WERI-Rb-1 (cell line): ENCODE data around the gene UBE2K.
"Not testable (repeated sequence)": the region's sequence is repeated elsewhere in the genome, so short reads cannot be mapped to it uniquely, and the experiment has no call there.

Source experiments
- DNase-seq: peaks from one replicate; pipeline ENCODE4 v3.0.0-alpha.2; 2020
- H3K27ac ChIP-seq: fragments of 250-450 bp; sonication (Bioruptor Pico); 2 replicates; pipeline ENCODE4 v1.5.1; 2020; ENCODE audit warnings: mild to moderate bottlenecking, moderate library complexity
- H3K27me3 ChIP-seq: fragments of 250-450 bp; sonication (Bioruptor Pico); 2 replicates; pipeline ENCODE4 v1.5.1; 2021; ENCODE audit warnings: mild to moderate bottlenecking, low read depth, moderate library complexity; ENCODE audit not compliant: insufficient read depth, severe bottlenecking
- H3K36me3 ChIP-seq: fragments of 250-450 bp; sonication (Bioruptor Pico); 2 replicates; pipeline ENCODE4 v1.5.1; 2020; ENCODE audit warnings: mild to moderate bottlenecking, moderate library complexity
- H3K4me3 ChIP-seq: 2 replicates; pipeline ENCODE4 v1.5.1; 2011; ENCODE audit warnings: low read depth, mild to moderate bottlenecking, control low read depth, low read length
- H3K9me3 ChIP-seq: fragments of 250-450 bp; sonication (Bioruptor Pico); 2 replicates; pipeline ENCODE4 v1.5.1; 2021; ENCODE audit warnings: mild to moderate bottlenecking, moderate library complexity; ENCODE audit not compliant: severe bottlenecking
- CTCF ChIP-seq: IDR thresholded peaks from 2 replicates; pipeline ENCODE4 v1.5.1; 2011; ENCODE audit warnings: low read depth, mild to moderate bottlenecking, control low read depth, inconsistent platforms, low read length

The UBE2K gene

GRCh38 chr4:39786838-39787237 lies 88.9 kb downstream of the UBE2K start:
- TF ChIP-seq CTCF: no peak
- Histone ChIP-seq H3K9me3 (no peaks in the 10 kb centered on the region), H3K36me3 (no peaks in the 10 kb centered on the region), H3K4me3 (no peak overlapping the region), H3K27ac (no peak overlapping the region), H3K27me3 (no peaks in the 10 kb centered on the region)
- peak; percentile 4 for DNase-seq

DNA sequence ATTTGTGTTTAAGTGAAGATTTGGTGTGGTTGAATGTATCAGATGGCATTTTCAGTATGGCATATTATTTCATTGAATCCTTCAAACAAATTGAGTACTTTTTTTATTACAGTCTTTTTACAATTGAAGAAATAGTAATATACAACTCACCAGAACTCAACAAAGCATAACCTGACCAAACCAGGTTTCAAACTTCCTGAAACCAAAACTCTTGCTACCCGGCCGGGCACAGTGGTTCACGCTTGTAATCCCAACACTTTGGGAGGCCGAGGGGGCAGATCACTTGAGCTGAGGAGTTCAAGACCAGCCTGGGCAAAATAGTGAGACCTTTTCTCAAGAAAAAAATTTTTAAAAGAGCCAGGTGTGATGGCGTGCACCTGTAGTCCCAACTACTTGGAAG lies 94.2 kb downstream of the UBE2K start:
- Histone ChIP-seq H3K27me3 (no peaks in the 10 kb centered on the region), H3K27ac (no peak overlapping the region), H3K4me3 (no peak overlapping the region), H3K36me3 (no peaks in the 10 kb centered on the region), H3K9me3 (no peaks in the 10 kb centered on the region)
- DNase-seq: no peak
- TF ChIP-seq CTCF: no peak

GRCh38 chr4:39792529-39792928 lies 94.6 kb downstream of the UBE2K start:
- no peak for TF ChIP-seq CTCF
- DNase-seq: no peak
- no peak overlapping the region for H3K4me3 ChIP-seq

DNA sequence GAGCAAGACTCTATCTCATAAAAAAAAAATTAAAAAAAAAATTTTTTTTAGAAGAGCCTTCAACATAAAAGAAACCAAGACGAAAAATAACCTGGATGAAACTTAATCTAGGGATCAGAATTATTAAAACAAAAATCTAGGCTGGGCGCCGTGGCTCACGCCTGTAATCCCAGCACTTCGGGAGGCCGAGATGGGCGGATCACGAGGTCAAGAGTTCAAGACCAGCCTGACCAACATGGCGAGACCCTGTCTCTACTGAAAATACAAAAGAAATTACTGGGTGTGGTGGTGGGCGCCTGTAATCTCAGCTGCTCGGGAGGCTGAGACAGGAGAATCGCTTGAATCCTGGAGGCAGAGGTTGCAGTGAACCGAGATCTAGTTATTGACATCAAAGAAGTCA lies 95.0 kb downstream of the UBE2K start:
- not testable (repeated sequence) for H3K27ac ChIP-seq, DNase-seq, H3K4me3 ChIP-seq, H3K36me3 ChIP-seq, H3K9me3 ChIP-seq, H3K27me3 ChIP-seq

More at GRCh38 chr4:39792529-39792928, 94.6 kb downstream of the UBE2K start:
- H3K27ac ChIP-seq: no peak overlapping the region
- no peaks in the 10 kb centered on the region for H3K36me3 ChIP-seq
- no peaks in the 10 kb centered on the region for H3K27me3 ChIP-seq
- no peaks in the 10 kb centered on the region for H3K9me3 ChIP-seq

DNA sequence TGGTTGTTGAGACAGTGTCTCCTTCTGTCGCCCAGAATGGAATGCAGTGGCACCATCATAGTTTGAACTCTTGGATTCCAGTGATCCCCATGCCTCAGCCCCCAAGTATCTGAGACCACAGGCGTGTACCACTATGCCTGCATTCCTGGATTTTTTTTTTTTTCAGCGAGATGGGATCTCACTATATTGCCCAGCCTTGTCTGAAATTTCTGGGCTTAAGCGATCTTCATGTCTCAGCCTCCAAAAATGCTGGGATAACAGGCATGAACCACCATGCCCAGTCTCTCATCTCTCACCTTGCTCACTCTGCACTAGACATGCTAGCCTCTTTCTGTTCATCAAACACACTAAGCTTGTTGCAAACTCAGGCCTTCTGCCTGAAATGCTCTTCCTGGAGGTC lies 104.1 kb downstream of the UBE2K start:
- no peaks in the 10 kb centered on the region for H3K27me3 ChIP-seq
- H3K27ac ChIP-seq: no peak overlapping the region
- no peaks in the 10 kb centered on the region for H3K9me3 ChIP-seq
- no peak for TF ChIP-seq CTCF
- DNase-seq: no peak
- H3K36me3 ChIP-seq: no peaks in the 10 kb centered on the region
- H3K4me3 ChIP-seq: no peak overlapping the region

DNA sequence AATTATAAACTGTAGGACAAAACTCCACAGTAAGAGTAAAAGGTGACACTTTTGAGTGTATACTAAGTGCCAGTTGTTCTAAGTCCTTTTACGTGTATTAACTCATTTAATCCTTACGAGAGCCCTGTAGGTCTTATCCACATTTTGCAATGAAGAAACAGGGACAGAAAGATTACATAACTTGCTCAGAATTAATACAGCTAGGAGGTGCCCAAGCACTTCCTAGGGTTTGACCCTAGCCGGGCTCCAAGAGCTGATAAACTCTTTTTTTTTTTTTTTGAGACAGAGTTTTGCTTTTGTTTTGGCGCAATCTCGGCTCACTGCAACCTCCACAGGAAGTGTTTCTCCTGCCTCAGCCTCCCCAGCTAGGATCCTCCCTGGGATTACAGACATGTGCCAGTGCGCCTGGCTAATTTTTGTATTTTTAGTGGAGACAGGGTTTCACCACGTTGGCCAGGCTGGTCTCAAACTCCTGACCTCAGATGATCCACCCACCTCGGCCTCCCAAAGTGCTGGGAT lies 110.4 kb downstream of the UBE2K start:
- no peak for TF ChIP-seq CTCF

More for the DNA sequence above, 110.4 kb downstream of the UBE2K start:
- no peak for DNase-seq
- no peak overlapping the region for H3K4me3 ChIP-seq
- H3K27ac ChIP-seq: no peak overlapping the region
- no peaks in the 10 kb centered on the region for H3K9me3 ChIP-seq
- no peaks in the 10 kb centered on the region for H3K27me3 ChIP-seq
- H3K36me3 ChIP-seq: no peaks in the 10 kb centered on the region
